Pons (tissue), 1 donor: ENCODE results near the gene SLC25A34.

Experiments
- DNase-seq: peaks from one replicate; pipeline ENCODE4 v3.0.0-alpha.2; 2016; ENCODE audit warnings: low spot score

The SLC25A34 gene

DNA sequence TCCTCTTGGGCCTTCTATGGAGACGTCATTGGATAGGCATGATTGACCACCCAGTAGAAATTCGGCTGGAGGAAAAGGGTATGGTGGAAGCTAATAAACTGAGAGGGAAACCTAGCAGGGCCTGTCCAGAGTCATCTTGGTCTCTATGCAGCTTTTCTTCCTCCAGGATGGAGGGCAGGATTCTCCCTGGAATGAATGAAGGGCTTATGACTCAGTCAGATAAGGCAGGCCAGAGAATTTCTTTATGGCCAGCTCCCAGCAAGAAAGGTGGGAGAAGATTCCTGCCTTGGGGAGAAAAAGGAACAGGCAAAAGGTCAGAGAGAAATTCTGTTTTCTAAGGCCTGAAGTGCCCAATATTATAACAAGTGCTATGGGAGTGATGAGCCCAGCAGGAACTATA, 39.6 kb downstream of the SLC25A34 start:
- DNase-seq = no peak

DNA sequence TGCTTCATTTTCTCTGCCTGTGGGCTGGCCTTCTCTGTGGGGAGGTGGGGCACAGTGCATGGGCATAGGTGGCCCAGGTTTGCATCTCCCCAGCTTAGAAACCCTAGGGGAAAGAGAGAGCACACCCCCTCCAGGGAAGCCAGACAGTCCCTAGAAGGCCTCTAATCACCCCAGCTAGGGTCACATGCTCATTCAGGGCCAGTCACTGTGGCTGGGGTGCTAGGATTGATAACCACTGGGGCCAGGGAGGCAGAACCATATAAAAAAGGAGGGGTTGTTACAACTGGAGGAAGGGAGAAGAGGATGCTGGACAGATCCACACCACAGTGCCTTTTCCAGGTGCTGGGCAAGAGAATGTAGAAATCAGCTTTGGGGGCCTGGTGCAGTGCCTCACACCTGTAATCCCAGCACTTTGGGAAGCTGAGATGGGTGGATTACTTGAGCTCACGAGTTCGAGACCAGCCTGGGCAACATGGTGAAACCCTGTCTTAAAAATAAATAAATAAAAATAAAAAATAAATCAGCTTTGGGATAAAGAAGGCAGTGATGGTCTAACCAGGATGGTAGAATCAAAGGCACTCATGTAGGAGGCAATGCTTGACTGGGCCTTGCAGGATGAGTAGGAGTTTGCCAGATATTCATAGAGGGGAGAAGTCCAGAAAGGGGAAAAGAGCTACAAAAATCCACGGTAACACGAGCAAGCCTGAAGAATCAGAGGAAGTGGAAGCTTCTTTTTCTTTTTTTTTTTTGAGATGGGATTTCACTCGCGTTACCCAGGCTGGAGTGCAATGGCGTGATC, 42.0 kb downstream of the SLC25A34 start:
- DNase-seq = no peak

DNA sequence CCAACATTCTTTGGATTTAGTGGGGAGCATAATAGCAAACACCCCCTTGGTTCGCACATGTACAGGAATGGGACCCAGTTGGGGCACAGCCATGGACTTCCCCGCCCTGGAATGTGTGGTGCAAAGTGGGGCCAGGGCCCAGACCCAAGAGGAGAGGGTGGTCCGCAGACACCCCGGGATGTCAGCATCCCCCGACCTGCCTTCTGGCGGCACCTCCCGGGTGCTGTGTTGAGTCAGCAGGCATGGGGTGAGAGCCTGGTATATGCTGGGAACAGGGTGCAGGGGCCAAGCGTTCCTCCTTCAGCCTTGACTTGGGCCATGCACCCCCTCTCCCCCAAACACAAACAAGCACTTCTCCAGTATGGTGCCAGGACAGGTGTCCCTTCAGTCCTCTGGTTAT, 49.6 kb downstream of the SLC25A34 start:
- no peak for DNase-seq

DNA sequence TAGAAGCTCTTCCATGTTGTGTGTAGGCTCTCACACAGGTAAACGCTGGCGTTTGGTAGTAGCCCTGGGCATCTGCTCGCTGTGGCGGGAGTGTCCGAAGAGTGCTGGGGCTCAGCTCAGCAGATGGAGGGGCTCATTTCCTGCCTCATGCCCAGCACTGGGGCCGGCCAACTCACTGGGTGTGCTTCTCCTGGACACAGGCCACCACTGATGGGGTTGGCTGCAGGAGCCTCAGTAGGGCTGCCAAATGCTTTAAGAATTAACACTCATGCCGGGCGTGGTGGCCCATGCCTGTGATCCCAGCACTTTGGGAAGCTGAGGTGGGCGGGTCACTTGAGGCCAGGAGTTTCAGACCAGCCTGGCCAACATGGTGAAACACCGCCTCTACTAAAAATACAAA, 50.5 kb downstream of the SLC25A34 start:
- no peak for DNase-seq

DNA sequence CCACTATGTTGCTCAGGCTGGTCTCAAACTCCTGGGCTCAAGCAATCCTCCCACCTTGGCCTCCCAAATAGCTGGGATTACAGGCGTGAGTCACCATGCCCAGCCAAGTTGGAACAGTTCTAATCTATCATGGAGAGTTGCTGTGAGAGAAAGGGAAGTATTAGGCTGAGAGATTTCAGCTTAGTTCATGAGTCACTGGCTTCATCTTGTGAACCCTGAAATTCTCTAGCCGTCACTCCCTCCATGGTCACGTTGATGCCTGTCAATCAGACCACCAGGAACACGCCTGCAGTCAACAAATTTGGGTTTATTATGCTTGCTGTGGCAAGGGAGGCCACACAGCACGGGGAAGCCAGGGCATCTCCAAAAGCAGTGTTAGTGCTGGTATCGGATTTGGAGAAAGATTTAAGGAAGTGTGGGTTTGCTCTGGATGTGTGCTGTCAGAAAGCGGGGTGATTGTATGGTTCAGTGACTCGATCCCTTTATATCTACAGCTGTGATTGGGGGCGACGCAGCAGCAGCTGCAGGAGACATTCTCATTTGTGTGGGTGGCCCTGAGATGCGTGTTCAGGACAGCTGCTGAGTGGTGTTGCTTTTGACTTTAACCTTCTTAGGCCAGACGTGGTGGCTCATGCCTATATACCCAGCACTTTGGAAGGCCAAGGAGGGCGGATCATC, 52.7 kb downstream of the SLC25A34 start:
- DNase-seq = no peak
